WTC11 (cell line): ENCODE data around the gene USP37. TPM values are rescaled to one million over a fixed set of nuclear protein-coding genes. Genes with fewer than 3 reads are reported as not detected.

Experiments
- ATAC-seq: fragments of 200-7000 bp; cut with Tn5 transposase; 2 replicates; pipeline ENCODE4 v1.10.0; 2021; ENCODE audit warnings: mild to moderate bottlenecking, moderate library complexity
- CTCF ChIA-PET: fragments of 300-600 bp; sonication (Branson Sonifier 250); formaldehyde crosslinking; loops from one replicate; lab custom pipeline; 2021; ENCODE audit warnings: antibody characterized with exemption; lab: Charles Lee
- POLR2A ChIA-PET: fragments of 350-600 bp; sonication (Branson Sonifier 250); formaldehyde crosslinking; loops from one replicate; lab custom pipeline; 2021; ENCODE audit warnings: antibody characterized with exemption; lab: Charles Lee
- DNase-seq: peaks from one replicate; pipeline ENCODE4 v3.0.0; 2021; ENCODE audit warnings: low spot score
- H3K27ac Mint-ChIP-seq: 2 replicates; pipeline ENCODE4 v1.8.0; 2021; ENCODE audit warnings: mixed read lengths
- H3K27me3 Mint-ChIP-seq: 2 replicates; pipeline ENCODE4 v1.8.0; 2021; ENCODE audit warnings: low read depth, mild to moderate bottlenecking, moderate library complexity, mixed read lengths
- H3K36me3 Mint-ChIP-seq: 2 replicates; pipeline ENCODE4 v1.8.0; 2021; ENCODE audit warnings: mixed read lengths
- H3K4me1 Mint-ChIP-seq: 2 replicates; pipeline ENCODE4 v1.8.0; 2022; ENCODE audit warnings: mixed read lengths
- H3K4me3 Mint-ChIP-seq: 2 replicates; pipeline ENCODE4 v1.8.0; 2021; ENCODE audit warnings: mild to moderate bottlenecking, moderate library complexity, mixed read lengths
- H3K9me3 Mint-ChIP-seq: 2 replicates; pipeline ENCODE4 v1.8.0; 2021; ENCODE audit warnings: mixed read lengths
- AR ChIP-seq: fragments of 250-450 bp; sonication (Bioruptor Pico); IDR thresholded peaks from 2 replicates; pipeline ENCODE4 v1.9.0; 2021; ENCODE audit warnings: mild to moderate bottlenecking
- ESRRA ChIP-seq: sonication (generic); formaldehyde crosslinking; IDR thresholded peaks from 2 replicates; pipeline ENCODE4 v1.8.1; 2022; ENCODE audit warnings: mild to moderate bottlenecking, missing genetic modification reagents, borderline replicate concordance
- FOXJ3 ChIP-seq: sonication (generic); formaldehyde crosslinking; IDR thresholded peaks from 2 replicates; pipeline ENCODE4 v1.9.0; 2021; ENCODE audit warnings: missing genetic modification reagents, mild to moderate bottlenecking, borderline replicate concordance
- GTF2I ChIP-seq: fragments of 250-450 bp; sonication (Bioruptor Pico); conservative IDR thresholded peaks from 2 replicates; pipeline ENCODE4 v1.4.0; 2021; ENCODE audit warnings: mild to moderate bottlenecking
- IRF2 ChIP-seq: sonication (generic); formaldehyde crosslinking; IDR thresholded peaks from 2 replicates; pipeline ENCODE4 v1.8.0; 2022; ENCODE audit warnings: low read depth, missing genetic modification reagents, borderline replicate concordance
- JUN ChIP-seq: sonication (generic); formaldehyde crosslinking; IDR thresholded peaks from 2 replicates; pipeline ENCODE4 v1.8.0; 2023; ENCODE audit warnings: mild to moderate bottlenecking, missing genetic modification reagents
- KAT7 ChIP-seq: sonication (generic); formaldehyde crosslinking; IDR thresholded peaks from 2 replicates; pipeline ENCODE4 v1.8.1; 2023; ENCODE audit warnings: missing genetic modification reagents, mild to moderate bottlenecking, borderline replicate concordance
- MYBL2 ChIP-seq: sonication (generic); formaldehyde crosslinking; IDR thresholded peaks from 2 replicates; pipeline ENCODE4 v1.8.1; 2023; ENCODE audit warnings: mild to moderate bottlenecking, moderate library complexity, missing genetic modification reagents
- NFE2L1 ChIP-seq: sonication (generic); formaldehyde crosslinking; IDR thresholded peaks from 2 replicates; pipeline ENCODE4 v1.8.1; 2023; ENCODE audit warnings: missing genetic modification reagents
- ZBTB43 ChIP-seq: sonication (generic); formaldehyde crosslinking; IDR thresholded peaks from 2 replicates; pipeline ENCODE4 v1.8.1; 2023; ENCODE audit warnings: mild to moderate bottlenecking, missing genetic modification reagents
- ZNF121 ChIP-seq: sonication (generic); formaldehyde crosslinking; IDR thresholded peaks from 2 replicates; pipeline ENCODE4 v1.8.0; 2023; ENCODE audit warnings: missing genetic modification reagents
- ZNF219 ChIP-seq: sonication (generic); formaldehyde crosslinking; IDR thresholded peaks from 2 replicates; pipeline ENCODE4 v1.8.0; 2023; ENCODE audit warnings: missing genetic modification reagents, mild to moderate bottlenecking, borderline replicate concordance
- ZNF423 ChIP-seq: fragments of 250-450 bp; sonication (Bioruptor Pico); IDR thresholded peaks from 2 replicates; pipeline ENCODE4 v2.1.2; 2022; ENCODE audit warnings: mild to moderate bottlenecking, moderate library complexity
- ZNF671 ChIP-seq: fragments of 250-450 bp; sonication (Bioruptor Pico); IDR thresholded peaks from 2 replicates; pipeline ENCODE4 v1.8.0; 2021; ENCODE audit warnings: mild to moderate bottlenecking
- ZSCAN18 ChIP-seq: fragments of 250-450 bp; sonication (Bioruptor Pico); IDR thresholded peaks from 2 replicates; pipeline ENCODE4 v2.1.2; 2022; ENCODE audit warnings: mild to moderate bottlenecking, moderate library complexity
- total RNA-seq: library from RNA; stranded (reverse); gene quantifications from 3 replicates; pipeline ENCODE4 v1.2.3, GENCODE V29; 2021
- TF ChIP-seq, protein P1 (sequence below): sonication (generic); formaldehyde crosslinking; IDR thresholded peaks from 2 replicates; pipeline ENCODE4 v1.8.1; 2022; ENCODE audit warnings: missing genetic modification reagents, borderline replicate concordance
- TF ChIP-seq, protein P2 (sequence below): fragments of 250-450 bp; sonication (Bioruptor Pico); IDR thresholded peaks from 2 replicates; pipeline ENCODE4 v1.8.0; 2021; ENCODE audit warnings: mild to moderate bottlenecking
- TF ChIP-seq, protein P3 (sequence below): sonication (generic); formaldehyde crosslinking; IDR thresholded peaks from 2 replicates; pipeline ENCODE4 v1.8.1; 2023; ENCODE audit warnings: mild to moderate bottlenecking, missing genetic modification reagents, moderate library complexity

Gene USP37
- total RNA-seq, 1 experiment from 2014 or later, result 21.6 TPM

DNA sequence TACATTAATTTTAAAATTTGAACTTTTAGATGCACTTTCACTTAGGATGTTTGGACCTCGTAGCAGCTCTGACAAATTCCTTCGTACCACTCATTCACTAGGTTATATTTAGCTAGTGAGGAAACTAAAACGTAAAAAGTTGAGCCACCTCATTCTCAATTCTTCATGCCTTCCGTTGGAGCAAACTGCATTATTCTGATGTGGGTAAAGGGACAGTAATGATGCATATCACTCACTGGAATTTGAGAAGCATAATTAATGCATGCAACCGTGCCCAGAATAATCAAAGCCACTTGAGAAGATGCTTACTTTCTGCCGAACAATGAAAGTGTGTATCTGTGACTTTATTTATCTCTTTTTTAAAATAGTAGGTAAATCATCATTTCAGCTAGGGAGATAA lies 2.7 kb upstream of the USP37 start:
- Mint-ChIP-seq H3K36me3 (peaks cover 17% of the 10 kb centered on the region), H3K27me3 (no peaks in the 10 kb centered on the region), H3K9me3 (no peaks in the 10 kb centered on the region), H3K4me3 (peak overlapping the region; percentile 86), H3K27ac (no peak overlapping the region; the same call in 1 of the 2 replicates)
- CTCF ChIA-PET, result no interaction called here
- DNase-seq, result no peak
- no peak for ATAC-seq
- TF ChIP-seq ESRRA (CRISPR knock-in tag), result no peak
- TF ChIP-seq, all 79 proteins: peak for 0
- peaks cover 33% of the 10 kb centered on the region for H3K4me1 Mint-ChIP-seq
- POLR2A ChIA-PET, result no interaction called here

DNA sequence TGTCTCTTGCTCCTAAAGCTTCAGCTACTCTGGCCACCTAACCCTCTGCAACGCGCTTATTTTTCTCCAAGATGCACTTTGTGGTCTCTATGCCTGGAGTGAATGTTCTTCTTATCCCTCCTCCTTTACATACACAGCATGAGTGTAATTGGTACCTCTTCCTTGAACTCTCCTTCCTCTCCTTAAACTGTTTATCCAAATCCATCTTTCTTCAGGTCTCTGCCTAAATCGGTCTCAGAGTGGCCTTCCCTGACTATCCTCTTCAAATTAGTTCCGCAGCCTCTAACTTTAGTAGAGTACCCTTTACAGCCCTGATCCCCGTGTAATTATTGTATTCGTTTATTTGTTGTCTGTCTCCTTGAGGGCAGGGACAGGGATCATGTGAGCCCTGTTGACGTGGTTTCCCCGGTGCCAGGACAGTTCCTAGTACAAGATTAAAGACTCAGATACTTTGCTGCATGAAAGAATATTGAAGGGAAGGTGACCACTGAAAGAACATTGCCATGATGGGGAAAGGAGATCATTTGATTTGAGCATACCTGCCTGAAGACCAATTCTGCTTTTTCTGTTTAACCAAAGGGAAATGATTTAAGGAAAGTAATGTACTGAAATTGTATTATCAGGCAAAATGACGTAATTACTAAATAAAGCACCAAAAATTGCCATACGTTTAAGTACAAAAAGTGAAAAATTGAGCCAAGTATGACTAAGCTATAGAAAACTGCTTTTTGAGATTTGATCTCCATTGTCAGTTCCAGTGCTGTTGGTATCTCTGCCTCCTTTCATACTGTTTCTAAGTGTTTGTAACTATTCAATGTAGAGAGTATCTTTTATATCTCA lies 1.7 kb upstream of the USP37 start:
- no peak for ATAC-seq
- H3K27ac Mint-ChIP-seq, result peak overlapping the region; percentile 97
- TF ChIP-seq ZNF121 (CRISPR knock-in tag) (no peak), ZNF671 (CRISPR knock-in tag) (no peak), ZSCAN18 (CRISPR knock-in tag) (no peak)
- TF ChIP-seq, protein P1, sequence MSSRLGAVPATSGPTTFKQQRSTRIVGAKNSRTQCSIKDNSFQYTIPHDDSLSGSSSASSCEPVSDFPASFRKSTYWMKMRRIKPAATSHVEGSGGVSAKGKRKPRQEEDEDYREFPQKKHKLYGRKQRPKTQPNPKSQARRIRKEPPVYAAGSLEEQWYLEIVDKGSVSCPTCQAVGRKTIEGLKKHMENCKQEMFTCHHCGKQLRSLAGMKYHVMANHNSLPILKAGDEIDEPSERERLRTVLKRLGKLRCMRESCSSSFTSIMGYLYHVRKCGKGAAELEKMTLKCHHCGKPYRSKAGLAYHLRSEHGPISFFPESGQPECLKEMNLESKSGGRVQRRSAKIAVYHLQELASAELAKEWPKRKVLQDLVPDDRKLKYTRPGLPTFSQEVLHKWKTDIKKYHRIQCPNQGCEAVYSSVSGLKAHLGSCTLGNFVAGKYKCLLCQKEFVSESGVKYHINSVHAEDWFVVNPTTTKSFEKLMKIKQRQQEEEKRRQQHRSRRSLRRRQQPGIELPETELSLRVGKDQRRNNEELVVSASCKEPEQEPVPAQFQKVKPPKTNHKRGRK (CRISPR knock-in tag), result no peak
- TF ChIP-seq, protein P2, sequence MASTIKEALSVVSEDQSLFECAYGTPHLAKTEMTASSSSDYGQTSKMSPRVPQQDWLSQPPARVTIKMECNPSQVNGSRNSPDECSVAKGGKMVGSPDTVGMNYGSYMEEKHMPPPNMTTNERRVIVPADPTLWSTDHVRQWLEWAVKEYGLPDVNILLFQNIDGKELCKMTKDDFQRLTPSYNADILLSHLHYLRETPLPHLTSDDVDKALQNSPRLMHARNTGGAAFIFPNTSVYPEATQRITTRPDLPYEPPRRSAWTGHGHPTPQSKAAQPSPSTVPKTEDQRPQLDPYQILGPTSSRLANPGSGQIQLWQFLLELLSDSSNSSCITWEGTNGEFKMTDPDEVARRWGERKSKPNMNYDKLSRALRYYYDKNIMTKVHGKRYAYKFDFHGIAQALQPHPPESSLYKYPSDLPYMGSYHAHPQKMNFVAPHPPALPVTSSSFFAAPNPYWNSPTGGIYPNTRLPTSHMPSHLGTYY (CRISPR knock-in tag), result no peak
- H3K9me3 Mint-ChIP-seq, result no peaks in the 10 kb centered on the region
- peak overlapping the region; percentile 86 for H3K4me3 Mint-ChIP-seq
- H3K36me3 Mint-ChIP-seq, result peaks cover 17% of the 10 kb centered on the region
- H3K4me1 Mint-ChIP-seq, result peaks cover 33% of the 10 kb centered on the region
- ChIA-PET CTCF (interaction anchor here (0.6 kb wide), 1 partner anchor 131 kb away, joined by 5 read pairs; no protein-coding TSS in a partner anchor), POLR2A (no interaction called here)
- no peak for DNase-seq
- H3K27me3 Mint-ChIP-seq, result no peaks in the 10 kb centered on the region

- Mint-ChIP-seq H3K4me1 (peaks cover 33% of the 10 kb centered on the region), H3K27me3 (no peaks in the 10 kb centered on the region), H3K4me3 (peak overlapping the region; percentile 86), H3K27ac (peak overlapping the region; percentile 97), H3K36me3 (peaks cover 10% of the 10 kb centered on the region), H3K9me3 (no peaks in the 10 kb centered on the region)
- ChIA-PET POLR2A (no interaction called here), CTCF (no interaction called here)
- ATAC-seq (peak; percentile 5), DNase-seq (peak; percentile 65)
- no peak for TF ChIP-seq GTF2I (CRISPR knock-in tag)
- TF ChIP-seq ZNF423 (CRISPR knock-in tag), result no peak
- TF ChIP-seq ZBTB43, result peak; percentile 24; the same call in 1 of the 2 replicates
- TF ChIP-seq KAT7 (CRISPR knock-in tag), result peak; percentile 78; the same call in 1 of the 2 replicates
- TF ChIP-seq NFE2L1 (CRISPR knock-in tag), result no peak
- TF ChIP-seq FOXJ3 (CRISPR knock-in tag), result no peak
- TF ChIP-seq IRF2 (CRISPR knock-in tag), result no peak
- TF ChIP-seq AR (CRISPR knock-in tag), result no peak
- 0 out of 2 replicates have a peak, but pooled peaks have one; percentile 3 for TF ChIP-seq ZNF219 (CRISPR knock-in tag)
- TF ChIP-seq JUN (CRISPR knock-in tag), result peak; percentile 9; the same call in 1 of the 2 replicates
- TF ChIP-seq, protein P1 (CRISPR knock-in tag), result 0 out of 2 replicates have a peak, but pooled peaks have one; percentile 32
- 0 out of 2 replicates have a peak, but pooled peaks have one; percentile 13 for TF ChIP-seq MYBL2
- TF ChIP-seq, protein P3, sequence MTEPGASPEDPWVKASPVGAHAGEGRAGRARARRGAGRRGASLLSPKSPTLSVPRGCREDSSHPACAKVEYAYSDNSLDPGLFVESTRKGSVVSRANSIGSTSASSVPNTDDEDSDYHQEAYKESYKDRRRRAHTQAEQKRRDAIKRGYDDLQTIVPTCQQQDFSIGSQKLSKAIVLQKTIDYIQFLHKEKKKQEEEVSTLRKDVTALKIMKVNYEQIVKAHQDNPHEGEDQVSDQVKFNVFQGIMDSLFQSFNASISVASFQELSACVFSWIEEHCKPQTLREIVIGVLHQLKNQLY (CRISPR knock-in tag), result no peak
These were observed 884 bp upstream of the USP37 start for GRCh38 chr2:218569038-218569431.
